Osteocyte (in vitro differentiated cells): ENCODE data around the gene SHROOM3. TPM values are rescaled to one million over a fixed set of nuclear protein-coding genes. Genes with fewer than 3 reads are reported as not detected.

ENCODE experiments used
- DNase-seq: peaks from one replicate; pipeline ENCODE4 v3.0.0; 2021; ENCODE audit warnings: mixed read lengths; ENCODE audit not compliant: unreplicated experiment; ENCODE audit errors: extremely low spot score
- H3K27ac Mint-ChIP-seq: one replicate; pipeline ENCODE4 v1.8.0; 2021; ENCODE audit warnings: mild to moderate bottlenecking, mixed read lengths; ENCODE audit not compliant: unreplicated experiment
- H3K27me3 Mint-ChIP-seq: one replicate; pipeline ENCODE4 v1.8.0; 2021; ENCODE audit warnings: mixed read lengths; ENCODE audit not compliant: unreplicated experiment
- H3K36me3 Mint-ChIP-seq: one replicate; pipeline ENCODE4 v1.8.0; 2021; ENCODE audit warnings: mixed read lengths; ENCODE audit not compliant: unreplicated experiment
- H3K4me1 Mint-ChIP-seq: one replicate; pipeline ENCODE4 v1.8.0; 2021; ENCODE audit warnings: mixed read lengths; ENCODE audit not compliant: unreplicated experiment
- H3K4me3 Mint-ChIP-seq: one replicate; pipeline ENCODE4 v1.8.0; 2021; ENCODE audit warnings: mild to moderate bottlenecking, moderate library complexity, mixed read lengths; ENCODE audit not compliant: unreplicated experiment
- H3K9me3 Mint-ChIP-seq: one replicate; pipeline ENCODE4 v1.8.0; 2021; ENCODE audit warnings: mixed read lengths; ENCODE audit not compliant: unreplicated experiment
- CTCF ChIP-seq: fragments of 200-600 bp; sonication (generic); IDR thresholded peaks from 2 replicates; pipeline ENCODE4 v1.5.0; 2021; ENCODE audit warnings: antibody characterized with exemption, mild to moderate bottlenecking, moderate library complexity
- total RNA-seq: library from RNA; stranded (reverse); gene quantifications from 2 replicates; pipeline ENCODE4 v1.2.1, GENCODE V29; 2021

Gene SHROOM3
- total RNA-seq, 1 donor from 2014 or later, result 4.8 TPM

GRCh38 chr4:76637712-76638361 is 202.8 kb downstream of the SHROOM3 start:
- no peak for TF ChIP-seq CTCF
- Mint-ChIP-seq H3K4me1 (peaks cover 15% of the 10 kb centered on the region), H3K4me3 (no peak overlapping the region), H3K27ac (no peak overlapping the region), H3K9me3 (no peaks in the 10 kb centered on the region), H3K36me3 (no peaks in the 10 kb centered on the region), H3K27me3 (no peaks in the 10 kb centered on the region)
- no peak for DNase-seq

DNA sequence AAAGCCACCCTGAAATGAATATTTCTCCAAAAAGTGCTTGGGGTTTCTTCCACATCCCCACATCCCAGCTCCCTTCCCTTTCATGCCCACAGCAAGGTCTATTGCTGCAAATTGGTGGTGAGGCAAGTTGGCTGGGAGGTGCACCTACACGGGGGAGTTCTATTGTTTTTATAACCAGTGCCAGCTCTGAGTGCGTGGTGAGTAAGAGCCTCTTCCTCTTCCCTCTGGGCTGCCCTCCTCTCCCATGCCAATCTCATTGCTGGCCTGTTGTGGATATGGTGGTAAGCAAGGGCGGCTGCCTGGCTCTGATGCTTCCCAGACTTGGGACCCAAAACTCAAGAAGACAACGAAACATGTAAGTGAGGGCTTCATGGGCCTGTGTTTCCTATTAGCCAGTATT is 204.3 kb downstream of the SHROOM3 start:
- no peak for TF ChIP-seq CTCF
- DNase-seq, result no peak
- peaks cover 10% of the 10 kb centered on the region for H3K4me1 Mint-ChIP-seq
- no peaks in the 10 kb centered on the region for H3K9me3 Mint-ChIP-seq
- H3K4me3 Mint-ChIP-seq, result no peak overlapping the region
- no peaks in the 10 kb centered on the region for H3K27me3 Mint-ChIP-seq
- H3K27ac Mint-ChIP-seq, result no peak overlapping the region
- H3K36me3 Mint-ChIP-seq, result no peaks in the 10 kb centered on the region

GRCh38 chr4:76640353-76640910 is 205.4 kb downstream of the SHROOM3 start:
- Mint-ChIP-seq H3K9me3 (no peaks in the 10 kb centered on the region), H3K4me1 (peaks cover 4% of the 10 kb centered on the region), H3K36me3 (no peaks in the 10 kb centered on the region), H3K4me3 (no peak overlapping the region), H3K27me3 (no peaks in the 10 kb centered on the region), H3K27ac (no peak overlapping the region)
- no peak for DNase-seq
- no peak for TF ChIP-seq CTCF

GRCh38 chr4:76641351-76641750 is 206.3 kb downstream of the SHROOM3 start:
- DNase-seq, result no peak
- Mint-ChIP-seq H3K9me3 (no peaks in the 10 kb centered on the region), H3K4me3 (no peak overlapping the region), H3K27ac (no peak overlapping the region), H3K36me3 (no peaks in the 10 kb centered on the region), H3K27me3 (no peaks in the 10 kb centered on the region), H3K4me1 (peaks cover 4% of the 10 kb centered on the region)
- no peak for TF ChIP-seq CTCF

DNA sequence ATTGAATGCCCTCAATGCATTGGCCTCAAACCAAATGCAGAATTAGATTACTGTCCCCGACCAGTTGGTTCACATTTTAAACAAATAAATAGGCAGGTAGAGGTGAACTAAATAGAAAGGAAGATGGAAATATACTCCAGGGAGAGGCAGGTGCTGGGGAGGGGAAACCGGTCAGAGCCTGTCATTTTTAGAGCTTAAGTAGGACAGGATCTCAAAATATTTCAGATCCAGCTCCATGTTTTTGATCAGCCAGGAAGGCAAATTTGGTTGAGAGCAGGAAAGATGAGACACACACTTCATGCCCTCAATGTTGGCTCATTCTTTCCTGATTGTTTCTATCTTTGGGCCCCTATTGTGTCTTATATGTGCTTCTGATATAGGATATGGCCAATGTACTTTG is 206.7 kb downstream of the SHROOM3 start:
- Mint-ChIP-seq H3K4me1 (peaks cover 4% of the 10 kb centered on the region), H3K9me3 (no peaks in the 10 kb centered on the region), H3K36me3 (no peaks in the 10 kb centered on the region), H3K27me3 (no peaks in the 10 kb centered on the region), H3K4me3 (no peak overlapping the region), H3K27ac (no peak overlapping the region)
- no peak for TF ChIP-seq CTCF
- DNase-seq, result no peak
